HEK293 (cell line): ENCODE results near the gene DCDC2.
A peak's percentile ranks its signal among the peaks of the same experiment; 100 is the strongest.

Experiments used
- ATF2 ChIP-seq: fragments of 450-650 bp; formaldehyde crosslinking; IDR thresholded peaks from 2 replicates; pipeline ENCODE4 v1.5.1; 2016; ENCODE audit warnings: missing biosample characterization, missing genetic modification characterization, low read depth
- BCL11B ChIP-seq: fragments of 450-650 bp; formaldehyde crosslinking; IDR thresholded peaks from 2 replicates; pipeline ENCODE4 v1.5.1; 2016; ENCODE audit warnings: low read depth, missing biosample characterization, missing genetic modification characterization
- HOXA7 ChIP-seq: sonication (generic); formaldehyde crosslinking; IDR thresholded peaks from 2 replicates; pipeline ENCODE4 v1.8.1; 2022; ENCODE audit warnings: missing genetic modification reagents, borderline replicate concordance
- HOXC10 ChIP-seq: sonication (generic); formaldehyde crosslinking; IDR thresholded peaks from 2 replicates; pipeline ENCODE4 v1.8.1; 2023; ENCODE audit warnings: mild to moderate bottlenecking, missing genetic modification reagents
- HOXD13 ChIP-seq: sonication (generic); formaldehyde crosslinking; IDR thresholded peaks from 2 replicates; pipeline ENCODE4 v1.8.0; 2022; ENCODE audit warnings: missing genetic modification reagents, borderline replicate concordance
- IKZF3 ChIP-seq: fragments of 450-650 bp; IDR thresholded peaks from 2 replicates; pipeline ENCODE4 v1.5.0; 2018; ENCODE audit warnings: missing biosample characterization, mild to moderate bottlenecking, missing genetic modification characterization, moderate library complexity
- OVOL3 ChIP-seq: fragments of 450-650 bp; formaldehyde crosslinking; IDR thresholded peaks from 2 replicates; pipeline ENCODE4 v1.5.1; 2016; ENCODE audit warnings: missing biosample characterization, missing genetic modification characterization
- YY2 ChIP-seq: fragments of 450-650 bp; formaldehyde crosslinking; IDR thresholded peaks from 2 replicates; pipeline ENCODE4 v1.5.1; 2016; ENCODE audit warnings: missing biosample characterization, missing genetic modification characterization
- ZBTB1 ChIP-seq: fragments of 450-650 bp; formaldehyde crosslinking; IDR thresholded peaks from 2 replicates; pipeline ENCODE4 v1.5.1; 2016; ENCODE audit warnings: missing biosample characterization, missing genetic modification characterization
- ZBTB26 ChIP-seq: fragments of 450-650 bp; formaldehyde crosslinking; optimal IDR thresholded peaks from 2 replicates; pipeline ENCODE3; 2016; ENCODE audit warnings: missing biosample characterization, mild to moderate bottlenecking, missing genetic modification characterization
- ZNF138 ChIP-seq: fragments of 450-650 bp; formaldehyde crosslinking; IDR thresholded peaks from 2 replicates; pipeline ENCODE4 v1.5.1; 2016; ENCODE audit warnings: missing biosample characterization, missing genetic modification characterization, borderline replicate concordance
- ZNF26 ChIP-seq: fragments of 450-650 bp; formaldehyde crosslinking; IDR thresholded peaks from 2 replicates; pipeline ENCODE4 v1.5.1; 2016; ENCODE audit warnings: missing biosample characterization, missing genetic modification characterization
- ZNF274 ChIP-seq, 2 experiments: fragments of 200-500 bp in 1 of 2; fragments of 450-650 bp in 1 of 2; sonication (Bioruptor generic) in 1 of 2; formaldehyde crosslinking in 1 of 2; IDR thresholded peaks; 2 replicates each; pipeline versions ENCODE4 v1.5.1 to v1.6.1; 2014 to 2016; ENCODE audit warnings: borderline replicate concordance in 1 of 2, inconsistent platforms in 1 of 2, low read length in 1 of 2, missing biosample characterization in 1 of 2, missing genetic modification characterization in 1 of 2
- ZNF449 ChIP-seq: fragments of 450-650 bp; formaldehyde crosslinking; IDR thresholded peaks from 2 replicates; pipeline ENCODE4 v1.5.1; 2017; ENCODE audit warnings: missing biosample characterization, mild to moderate bottlenecking, missing genetic modification characterization, moderate library complexity
- ZNF501 ChIP-seq: fragments of 450-650 bp; formaldehyde crosslinking; IDR thresholded peaks from 2 replicates; pipeline ENCODE4 v1.5.1; 2016; ENCODE audit warnings: missing biosample characterization, missing genetic modification characterization
- ZNF530 ChIP-seq: fragments of 450-650 bp; formaldehyde crosslinking; IDR thresholded peaks from 2 replicates; pipeline ENCODE4 v1.5.1; 2016; ENCODE audit warnings: low read depth, missing biosample characterization, missing genetic modification characterization
- ZNF585B ChIP-seq: fragments of 450-650 bp; formaldehyde crosslinking; IDR thresholded peaks from 2 replicates; pipeline ENCODE4 v1.5.1; 2016; ENCODE audit warnings: missing biosample characterization, missing genetic modification characterization
- ZNF645 ChIP-seq: fragments of 450-650 bp; formaldehyde crosslinking; IDR thresholded peaks from 2 replicates; pipeline ENCODE4; 2016; ENCODE audit warnings: missing biosample characterization, missing genetic modification characterization
- ZNF707 ChIP-seq: fragments of 450-650 bp; formaldehyde crosslinking; IDR thresholded peaks from 2 replicates; pipeline ENCODE4 v1.5.1; 2016; ENCODE audit warnings: missing biosample characterization, missing genetic modification characterization
- TF ChIP-seq, protein P1 (sequence below): fragments of 450-650 bp; formaldehyde crosslinking; IDR thresholded peaks from 2 replicates; pipeline ENCODE4 v1.5.1; 2017; ENCODE audit warnings: missing biosample characterization, missing genetic modification characterization
- TF ChIP-seq, protein P2 (sequence below): fragments of 450-650 bp; formaldehyde crosslinking; IDR thresholded peaks from 2 replicates; pipeline ENCODE4 v1.5.1; 2016; ENCODE audit warnings: missing biosample characterization, missing genetic modification characterization, borderline replicate concordance
- TF ChIP-seq, protein P3 (sequence below): fragments of 450-650 bp; formaldehyde crosslinking; IDR thresholded peaks from 2 replicates; pipeline ENCODE4 v1.5.1; 2016; ENCODE audit warnings: missing biosample characterization, missing genetic modification characterization
- TF ChIP-seq, protein P4 (sequence below): fragments of 450-650 bp; formaldehyde crosslinking; IDR thresholded peaks from 2 replicates; pipeline ENCODE4 v1.5.1; 2016; ENCODE audit warnings: missing biosample characterization, missing genetic modification characterization

Gene DCDC2

GRCh38 chr6:24357336-24358218 lies at the start of gene DCDC2 (continued):
- TF ChIP-seq, protein P1, sequence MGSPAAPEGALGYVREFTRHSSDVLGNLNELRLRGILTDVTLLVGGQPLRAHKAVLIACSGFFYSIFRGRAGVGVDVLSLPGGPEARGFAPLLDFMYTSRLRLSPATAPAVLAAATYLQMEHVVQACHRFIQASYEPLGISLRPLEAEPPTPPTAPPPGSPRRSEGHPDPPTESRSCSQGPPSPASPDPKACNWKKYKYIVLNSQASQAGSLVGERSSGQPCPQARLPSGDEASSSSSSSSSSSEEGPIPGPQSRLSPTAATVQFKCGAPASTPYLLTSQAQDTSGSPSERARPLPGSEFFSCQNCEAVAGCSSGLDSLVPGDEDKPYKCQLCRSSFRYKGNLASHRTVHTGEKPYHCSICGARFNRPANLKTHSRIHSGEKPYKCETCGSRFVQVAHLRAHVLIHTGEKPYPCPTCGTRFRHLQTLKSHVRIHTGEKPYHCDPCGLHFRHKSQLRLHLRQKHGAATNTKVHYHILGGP (tag by site-specific recombination) = no peak
- TF ChIP-seq, protein P2, sequence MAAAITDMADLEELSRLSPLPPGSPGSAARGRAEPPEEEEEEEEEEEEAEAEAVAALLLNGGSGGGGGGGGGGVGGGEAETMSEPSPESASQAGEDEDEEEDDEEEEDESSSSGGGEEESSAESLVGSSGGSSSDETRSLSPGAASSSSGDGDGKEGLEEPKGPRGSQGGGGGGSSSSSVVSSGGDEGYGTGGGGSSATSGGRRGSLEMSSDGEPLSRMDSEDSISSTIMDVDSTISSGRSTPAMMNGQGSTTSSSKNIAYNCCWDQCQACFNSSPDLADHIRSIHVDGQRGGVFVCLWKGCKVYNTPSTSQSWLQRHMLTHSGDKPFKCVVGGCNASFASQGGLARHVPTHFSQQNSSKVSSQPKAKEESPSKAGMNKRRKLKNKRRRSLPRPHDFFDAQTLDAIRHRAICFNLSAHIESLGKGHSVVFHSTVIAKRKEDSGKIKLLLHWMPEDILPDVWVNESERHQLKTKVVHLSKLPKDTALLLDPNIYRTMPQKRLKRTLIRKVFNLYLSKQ (tag by site-specific recombination) = no peak
- TF ChIP-seq OVOL3 = 0 out of 2 replicates have a peak, but pooled peaks have one; percentile 18
- TF ChIP-seq ZNF707 (tag by site-specific recombination) = no peak
- TF ChIP-seq ZBTB26 (tag by site-specific recombination) = peak; percentile 97
- no peak for TF ChIP-seq HOXA7 (CRISPR knock-in tag)
- TF ChIP-seq, protein P3, sequence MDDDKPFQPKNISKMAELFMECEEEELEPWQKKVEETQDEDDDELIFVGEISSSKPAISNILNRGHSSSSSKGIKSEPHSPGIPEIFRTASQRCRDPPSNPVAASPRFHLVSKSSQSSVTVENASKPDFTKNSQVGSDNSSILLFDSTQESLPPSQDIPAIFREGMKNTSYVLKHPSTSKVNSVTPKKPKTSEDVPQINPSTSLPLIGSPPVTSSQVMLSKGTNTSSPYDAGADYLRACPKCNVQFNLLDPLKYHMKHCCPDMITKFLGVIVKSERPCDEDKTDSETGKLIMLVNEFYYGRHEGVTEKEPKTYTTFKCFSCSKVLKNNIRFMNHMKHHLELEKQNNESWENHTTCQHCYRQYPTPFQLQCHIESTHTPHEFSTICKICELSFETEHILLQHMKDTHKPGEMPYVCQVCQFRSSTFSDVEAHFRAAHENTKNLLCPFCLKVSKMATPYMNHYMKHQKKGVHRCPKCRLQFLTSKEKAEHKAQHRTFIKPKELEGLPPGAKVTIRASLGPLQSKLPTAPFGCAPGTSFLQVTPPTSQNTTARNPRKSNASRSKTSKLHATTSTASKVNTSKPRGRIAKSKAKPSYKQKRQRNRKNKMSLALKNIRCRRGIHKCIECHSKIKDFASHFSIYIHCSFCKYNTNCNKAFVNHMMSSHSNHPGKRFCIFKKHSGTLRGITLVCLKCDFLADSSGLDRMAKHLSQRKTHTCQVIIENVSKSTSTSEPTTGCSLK = no peak
- peak; percentile 82; the same call in 1 of the 2 replicates for TF ChIP-seq ZNF501 (tag by site-specific recombination)
- no peak for TF ChIP-seq IKZF3
- TF ChIP-seq ZNF26 (tag by site-specific recombination) = no peak
- TF ChIP-seq ZNF585B (tag by site-specific recombination) = no peak
- no peak for TF ChIP-seq ZNF449 (tag by site-specific recombination)
- TF ChIP-seq ZNF274 (IDR thresholded peaks at IDR 0.05; ENCODE audit: low read length) = no peak
- no peak for TF ChIP-seq ZNF274 (tag by site-specific recombination; IDR thresholded peaks at IDR 0.05; ENCODE audit: borderline replicate concordance)
- no peak for TF ChIP-seq ZBTB1 (tag by site-specific recombination)
- TF ChIP-seq HOXC10 (CRISPR knock-in tag) = no peak
- TF ChIP-seq ZNF645 (tag by site-specific recombination) = no peak
- TF ChIP-seq, protein P4, sequence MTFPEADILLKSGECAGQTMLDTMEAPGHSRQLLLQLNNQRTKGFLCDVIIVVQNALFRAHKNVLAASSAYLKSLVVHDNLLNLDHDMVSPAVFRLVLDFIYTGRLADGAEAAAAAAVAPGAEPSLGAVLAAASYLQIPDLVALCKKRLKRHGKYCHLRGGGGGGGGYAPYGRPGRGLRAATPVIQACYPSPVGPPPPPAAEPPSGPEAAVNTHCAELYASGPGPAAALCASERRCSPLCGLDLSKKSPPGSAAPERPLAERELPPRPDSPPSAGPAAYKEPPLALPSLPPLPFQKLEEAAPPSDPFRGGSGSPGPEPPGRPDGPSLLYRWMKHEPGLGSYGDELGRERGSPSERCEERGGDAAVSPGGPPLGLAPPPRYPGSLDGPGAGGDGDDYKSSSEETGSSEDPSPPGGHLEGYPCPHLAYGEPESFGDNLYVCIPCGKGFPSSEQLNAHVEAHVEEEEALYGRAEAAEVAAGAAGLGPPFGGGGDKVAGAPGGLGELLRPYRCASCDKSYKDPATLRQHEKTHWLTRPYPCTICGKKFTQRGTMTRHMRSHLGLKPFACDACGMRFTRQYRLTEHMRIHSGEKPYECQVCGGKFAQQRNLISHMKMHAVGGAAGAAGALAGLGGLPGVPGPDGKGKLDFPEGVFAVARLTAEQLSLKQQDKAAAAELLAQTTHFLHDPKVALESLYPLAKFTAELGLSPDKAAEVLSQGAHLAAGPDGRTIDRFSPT = no peak
- TF ChIP-seq YY2 (tag by site-specific recombination) = 0 out of 2 replicates have a peak, but pooled peaks have one; percentile 41
- no peak for TF ChIP-seq ATF2 (tag by site-specific recombination)
- TF ChIP-seq HOXD13 = peak; percentile 64; the same call in 1 of the 2 replicates
- no peak for TF ChIP-seq ZNF530
- peak; percentile 39 for TF ChIP-seq BCL11B (tag by site-specific recombination)
- no peak for TF ChIP-seq ZNF138 (tag by site-specific recombination)
